HG03460 (cell line): ENCODE data around the gene TRDN.

ENCODE experiments used
- ATAC-seq: cut with Tn5 transposase; IDR thresholded peaks from one replicate; pipeline ENCODE4 v1.9.1; 2021; ENCODE audit not compliant: unreplicated experiment

Gene TRDN, protein sequence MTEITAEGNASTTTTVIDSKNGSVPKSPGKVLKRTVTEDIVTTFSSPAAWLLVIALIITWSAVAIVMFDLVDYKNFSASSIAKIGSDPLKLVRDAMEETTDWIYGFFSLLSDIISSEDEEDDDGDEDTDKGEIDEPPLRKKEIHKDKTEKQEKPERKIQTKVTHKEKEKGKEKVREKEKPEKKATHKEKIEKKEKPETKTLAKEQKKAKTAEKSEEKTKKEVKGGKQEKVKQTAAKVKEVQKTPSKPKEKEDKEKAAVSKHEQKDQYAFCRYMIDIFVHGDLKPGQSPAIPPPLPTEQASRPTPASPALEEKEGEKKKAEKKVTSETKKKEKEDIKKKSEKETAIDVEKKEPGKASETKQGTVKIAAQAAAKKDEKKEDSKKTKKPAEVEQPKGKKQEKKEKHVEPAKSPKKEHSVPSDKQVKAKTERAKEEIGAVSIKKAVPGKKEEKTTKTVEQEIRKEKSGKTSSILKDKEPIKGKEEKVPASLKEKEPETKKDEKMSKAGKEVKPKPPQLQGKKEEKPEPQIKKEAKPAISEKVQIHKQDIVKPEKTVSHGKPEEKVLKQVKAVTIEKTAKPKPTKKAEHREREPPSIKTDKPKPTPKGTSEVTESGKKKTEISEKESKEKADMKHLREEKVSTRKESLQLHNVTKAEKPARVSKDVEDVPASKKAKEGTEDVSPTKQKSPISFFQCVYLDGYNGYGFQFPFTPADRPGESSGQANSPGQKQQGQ

DNA sequence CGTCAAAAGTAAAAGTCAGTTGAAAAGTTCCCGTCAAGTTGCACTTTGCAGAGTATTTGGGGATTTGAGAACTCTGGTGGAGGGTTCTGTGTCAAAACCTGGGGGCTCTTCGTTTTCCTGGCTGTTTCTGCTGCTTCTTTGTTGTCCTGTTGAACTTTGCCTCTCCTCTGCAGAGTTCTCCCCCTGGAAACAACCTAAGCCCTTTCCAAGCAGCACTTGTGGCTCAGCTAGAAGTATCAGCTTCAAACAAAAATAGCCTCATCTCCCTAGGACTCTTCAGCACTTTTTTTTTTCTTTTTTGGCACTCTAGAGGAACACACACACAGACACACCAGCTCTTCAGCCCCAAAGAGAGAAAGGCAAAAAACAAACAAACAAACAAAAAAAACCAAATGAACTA lies at the start of gene TRDN:
Gene TRDN (minus strand): TSS at position 169 of the 400 bp plus-strand sequence. CDS start 175 bp downstream, outside the sequence.
- ATAC-seq: no peak

DNA sequence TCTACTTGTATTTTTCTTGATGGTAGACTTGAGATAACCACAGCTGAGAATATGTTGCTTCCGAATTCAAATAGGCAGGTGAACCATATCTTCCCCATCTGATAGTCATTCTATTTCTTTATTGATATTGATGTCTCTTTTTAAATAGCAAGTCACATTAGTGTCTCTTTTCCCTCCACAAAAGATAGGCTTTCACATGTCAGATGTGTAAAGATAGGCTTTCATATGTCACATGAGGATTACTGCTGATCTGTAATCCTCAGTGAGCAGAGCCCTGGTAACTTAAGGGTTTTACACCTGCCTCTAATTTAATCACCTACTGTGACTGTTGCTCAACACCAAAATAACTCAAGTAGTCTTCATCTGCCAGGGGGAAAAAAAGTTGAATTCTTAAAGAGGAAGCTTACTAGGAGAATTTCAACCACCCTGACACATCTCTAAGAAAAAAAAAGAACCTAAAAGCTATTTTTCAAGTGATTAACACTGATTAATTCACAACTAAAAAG lies 45.3 kb upstream of the TRDN start:
- ATAC-seq: no peak

DNA sequence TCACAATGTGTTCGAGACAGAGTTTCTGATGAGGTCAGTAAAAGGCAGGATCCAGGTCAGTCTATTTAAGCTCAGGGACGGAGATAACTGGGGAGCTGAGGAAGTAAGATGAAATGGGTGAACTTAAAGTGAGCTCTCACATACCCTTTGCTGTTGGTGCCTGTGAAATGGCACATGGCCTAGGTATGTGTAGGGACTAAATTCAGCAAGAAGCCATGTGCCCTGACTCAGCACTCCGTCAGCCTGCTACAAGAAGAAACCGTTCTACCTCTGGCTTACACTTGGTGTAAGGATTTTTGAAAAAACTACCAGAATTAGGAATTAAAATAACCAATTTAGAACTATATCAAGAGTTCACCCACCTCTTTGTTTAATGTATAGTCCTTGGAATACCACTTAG lies 41.1 kb upstream of the TRDN start:
- ATAC-seq: no peak

DNA sequence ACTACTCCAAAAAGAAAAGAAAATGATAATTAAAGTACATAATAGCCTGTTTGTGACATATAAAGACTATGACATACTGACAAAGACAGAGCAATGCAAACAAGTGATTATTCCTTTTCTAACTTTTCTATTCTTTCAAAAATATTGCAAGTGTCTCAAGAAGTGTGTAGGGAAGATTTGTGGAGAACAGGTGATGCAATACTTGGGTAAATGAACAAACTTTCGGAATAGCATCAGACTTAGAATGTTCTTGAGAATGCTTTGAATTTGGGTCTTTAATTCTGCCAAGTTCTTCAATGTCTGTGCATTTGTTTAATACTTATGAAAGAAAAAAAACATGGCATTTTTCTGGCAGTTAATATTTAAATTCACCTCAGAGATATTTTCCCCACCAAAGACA lies 40.0 kb upstream of the TRDN start:
- no peak for ATAC-seq

DNA sequence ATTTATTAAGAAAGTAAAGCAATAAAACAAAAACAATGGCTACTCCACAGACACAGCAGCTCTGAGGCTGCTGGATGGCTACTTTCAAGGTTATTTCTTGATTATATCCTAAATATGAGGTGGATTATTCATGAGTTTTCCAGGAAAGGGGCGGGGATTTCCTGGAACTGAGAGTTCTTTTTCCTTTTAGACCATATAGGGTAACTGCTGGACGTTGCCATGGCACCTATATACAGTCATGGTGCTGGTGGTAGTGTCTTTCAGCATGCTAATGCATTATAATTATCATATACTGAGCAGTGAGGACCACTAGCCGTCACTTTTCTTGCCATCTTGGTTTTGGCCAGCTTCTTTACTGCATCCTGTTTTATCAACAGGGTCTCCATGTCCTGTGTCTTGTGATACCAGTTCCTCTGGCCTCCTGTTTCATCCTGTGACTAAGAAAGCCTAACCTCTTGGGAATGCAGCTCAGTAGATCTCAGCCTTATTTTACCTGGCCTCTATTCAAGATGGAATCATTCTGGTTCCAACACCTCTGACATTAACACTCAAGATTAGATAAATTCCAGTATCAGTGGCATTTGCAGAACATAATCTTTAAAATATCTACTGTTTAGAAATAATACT lies 32.3 kb upstream of the TRDN start:
- no peak for ATAC-seq

DNA sequence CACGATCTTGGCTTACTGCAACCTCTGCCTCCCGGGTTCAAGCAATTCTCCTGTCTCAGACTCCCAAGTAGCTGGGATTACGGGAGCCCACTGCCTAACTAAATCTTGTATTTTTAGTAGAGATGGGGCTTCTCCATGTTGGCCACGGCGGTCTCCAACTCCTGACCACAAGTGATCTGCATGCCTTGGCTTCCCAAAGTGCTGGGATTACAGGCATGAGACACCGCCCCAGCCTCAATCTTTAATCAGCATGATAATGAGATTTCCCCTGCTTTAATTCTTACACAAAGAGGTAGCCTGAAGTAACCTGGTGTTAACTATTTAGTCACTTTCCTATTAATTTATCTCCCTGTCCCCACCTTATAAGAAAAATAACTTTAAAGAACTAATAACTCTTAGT lies 31.3 kb upstream of the TRDN start:
- no peak for ATAC-seq

DNA sequence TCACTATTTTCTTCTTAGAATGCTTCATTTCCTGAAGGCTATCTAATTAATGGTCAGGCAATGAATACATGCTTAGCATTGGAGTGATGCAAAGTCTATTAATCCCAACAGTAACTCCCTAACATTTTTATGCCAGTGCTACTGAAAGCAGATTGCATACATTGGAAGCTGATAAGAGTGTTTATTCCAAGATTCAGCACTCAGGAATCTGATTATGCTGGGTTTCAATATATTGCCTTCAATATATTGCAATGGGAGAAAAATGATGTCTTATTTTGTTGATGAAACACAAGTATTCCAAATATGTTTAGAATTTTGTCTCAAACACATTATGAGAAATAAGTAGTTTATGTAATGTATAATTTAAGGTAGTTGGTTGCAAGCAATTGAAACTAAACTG lies 26.7 kb upstream of the TRDN start:
- ATAC-seq: no peak

DNA sequence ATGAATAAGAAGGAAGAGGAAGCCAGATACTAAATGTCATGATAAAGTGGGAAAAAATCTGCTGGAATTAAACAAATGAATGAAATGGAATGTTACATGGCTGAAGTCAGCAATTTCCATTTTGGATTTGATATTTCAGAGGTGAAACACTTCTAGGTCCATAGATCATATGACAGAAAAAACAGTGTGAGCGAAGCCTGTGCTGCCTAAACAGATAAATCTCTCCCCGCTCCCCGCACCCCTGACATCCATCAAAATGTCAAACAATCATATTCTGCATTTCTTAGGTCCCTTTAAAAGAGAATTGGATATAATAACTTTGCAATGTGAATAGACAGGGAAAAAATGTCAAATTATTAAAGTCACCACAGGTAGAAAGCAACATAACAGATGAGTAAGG lies 26.0 kb upstream of the TRDN start:
- no peak for ATAC-seq

DNA sequence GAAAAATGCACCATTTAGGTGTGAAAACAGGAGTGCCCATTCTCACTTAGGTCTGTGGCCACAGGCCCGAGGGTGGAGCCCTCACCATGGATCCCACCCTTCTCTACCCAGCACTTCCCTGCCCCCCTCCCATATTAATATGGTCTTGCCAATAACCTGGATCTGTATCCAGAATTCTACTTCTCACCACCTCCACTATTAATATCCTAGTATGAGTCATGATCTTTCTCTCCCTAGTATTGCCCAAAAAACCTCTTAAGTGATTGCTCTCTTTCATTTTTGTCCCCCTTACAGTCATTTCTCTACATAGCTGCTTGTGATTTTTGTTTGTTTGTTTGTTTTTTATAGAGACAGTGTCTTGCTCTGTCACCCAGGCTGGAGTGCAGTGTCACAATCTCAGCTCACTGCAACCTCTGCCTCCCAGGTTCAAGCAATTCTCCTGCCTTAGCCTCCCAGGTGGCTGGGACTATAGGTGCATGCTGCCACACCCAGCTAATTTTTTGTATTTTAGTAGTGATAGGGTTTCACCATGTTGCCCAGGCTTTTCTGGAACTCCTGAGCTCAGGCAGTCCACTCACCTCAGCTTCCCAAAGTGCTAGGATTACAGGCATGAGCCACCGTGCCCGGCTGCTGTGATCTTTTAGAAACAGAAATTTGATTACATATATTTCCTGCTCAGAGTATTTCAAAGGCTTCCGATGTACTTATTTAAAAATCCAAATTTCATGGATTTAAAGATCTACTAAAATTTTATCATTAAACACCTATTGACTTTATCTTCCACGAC lies 24.5 kb upstream of the TRDN start:
- no peak for ATAC-seq

DNA sequence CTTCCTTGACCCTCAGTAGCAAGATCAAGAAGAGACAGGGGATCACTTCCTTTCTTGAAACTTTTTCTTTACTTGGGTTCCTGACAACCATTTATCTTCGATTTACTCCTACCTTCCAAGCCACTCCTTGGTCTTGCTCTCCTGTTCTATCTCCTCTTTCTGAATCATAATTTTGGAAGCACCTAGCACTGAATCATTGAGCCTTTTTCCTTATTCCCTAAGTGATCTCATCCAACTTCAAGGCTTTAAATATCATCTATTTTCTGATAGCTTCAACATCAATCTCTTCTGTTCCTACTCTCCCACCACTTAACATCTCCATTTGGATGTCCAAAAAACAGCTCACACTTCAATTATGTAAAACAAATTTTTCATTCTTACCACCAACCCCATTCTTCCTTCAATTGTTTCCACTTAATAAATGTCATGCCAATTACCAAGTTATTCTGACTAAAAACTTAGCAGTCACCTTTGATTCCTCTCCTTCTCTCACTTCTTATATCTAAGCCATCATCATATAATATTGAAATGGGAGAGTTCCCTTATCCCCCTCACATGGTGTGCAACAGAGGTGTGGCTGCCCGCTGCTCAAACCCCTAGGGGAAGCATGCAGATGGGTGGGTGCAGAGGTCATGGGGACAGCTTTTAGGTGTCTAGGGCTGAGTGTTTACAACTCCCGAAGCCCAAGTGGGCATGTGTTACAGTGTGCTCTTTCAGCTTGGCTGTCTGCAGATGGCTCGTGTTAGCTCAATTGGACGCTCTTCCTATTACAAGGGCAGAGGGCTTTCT lies 23.4 kb upstream of the TRDN start:
- no peak for ATAC-seq

DNA sequence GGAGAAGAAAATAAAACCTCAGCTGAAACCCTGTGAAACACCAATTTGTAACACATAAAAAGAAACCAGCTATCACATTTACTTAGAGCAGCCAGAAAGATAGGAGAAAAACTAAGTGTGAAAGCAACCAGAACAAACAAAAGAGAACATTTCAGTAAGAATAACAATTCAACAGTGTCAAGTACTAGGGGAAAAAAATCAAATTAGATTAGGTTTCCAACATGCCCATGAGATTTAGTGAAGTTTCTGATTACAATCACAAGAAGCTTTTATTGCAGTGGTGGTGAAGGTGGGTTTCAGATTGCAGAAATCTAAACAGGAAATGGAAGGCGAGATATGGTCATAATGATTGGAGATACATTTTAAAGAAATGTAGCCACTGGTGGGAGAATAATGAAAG lies 22.1 kb upstream of the TRDN start:
- ATAC-seq: no peak

DNA sequence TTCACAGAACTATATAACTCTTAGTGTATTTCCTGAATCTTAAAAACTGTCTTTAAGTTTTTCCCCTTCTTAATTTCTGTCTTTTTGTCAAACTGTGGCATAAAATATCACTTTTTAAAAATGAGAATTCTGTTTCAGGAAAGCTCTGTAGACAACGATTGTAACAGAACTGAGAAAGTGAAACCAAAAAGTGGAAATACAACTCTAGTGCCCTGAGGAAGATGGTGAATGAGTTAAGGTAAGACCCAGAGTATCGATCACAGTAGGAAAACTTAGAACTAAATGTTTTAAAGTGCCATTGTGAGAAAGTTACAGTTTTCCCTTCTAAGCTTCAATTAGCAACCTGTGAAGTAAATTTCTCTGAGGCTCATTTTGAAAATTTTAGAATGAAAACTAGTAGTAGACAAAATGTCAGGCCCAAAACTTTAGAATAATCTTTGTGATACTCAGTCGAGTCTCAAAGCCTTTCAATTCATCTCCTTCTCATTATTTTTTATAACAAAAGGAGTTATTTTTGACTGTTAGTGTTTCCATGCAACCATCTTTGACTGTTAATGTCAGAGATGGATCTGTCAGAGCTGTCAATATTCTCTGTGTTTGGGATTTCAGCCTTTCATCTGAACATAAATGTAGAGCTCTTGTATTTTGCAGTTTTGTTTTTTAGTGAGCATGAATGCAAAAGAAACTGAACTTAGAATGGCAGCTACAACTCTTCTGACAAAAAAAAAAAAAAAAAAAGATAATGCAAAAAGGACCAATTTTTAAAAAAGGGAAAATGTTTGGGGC lies 19.0 kb upstream of the TRDN start:
- ATAC-seq: peak; percentile 78

DNA sequence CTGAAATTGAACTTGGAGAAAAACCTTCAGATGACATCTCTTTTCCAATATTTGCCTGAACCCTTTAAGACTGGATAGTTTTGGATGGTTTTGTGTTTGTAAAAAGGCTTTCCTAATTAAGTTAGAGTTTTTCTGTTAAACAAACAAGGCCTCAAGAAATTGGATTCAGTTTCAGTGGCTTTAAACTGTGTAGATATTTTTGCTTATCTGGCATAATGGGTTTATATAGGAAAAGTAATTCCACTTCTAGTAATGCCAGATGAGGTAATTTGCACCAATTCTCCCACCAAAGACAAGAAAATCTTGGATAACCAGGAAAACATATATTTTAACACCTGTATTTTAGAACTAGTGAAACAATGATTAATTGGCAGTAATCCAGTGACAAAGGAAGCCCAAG lies 12.0 kb upstream of the TRDN start:
- ATAC-seq: no peak

DNA sequence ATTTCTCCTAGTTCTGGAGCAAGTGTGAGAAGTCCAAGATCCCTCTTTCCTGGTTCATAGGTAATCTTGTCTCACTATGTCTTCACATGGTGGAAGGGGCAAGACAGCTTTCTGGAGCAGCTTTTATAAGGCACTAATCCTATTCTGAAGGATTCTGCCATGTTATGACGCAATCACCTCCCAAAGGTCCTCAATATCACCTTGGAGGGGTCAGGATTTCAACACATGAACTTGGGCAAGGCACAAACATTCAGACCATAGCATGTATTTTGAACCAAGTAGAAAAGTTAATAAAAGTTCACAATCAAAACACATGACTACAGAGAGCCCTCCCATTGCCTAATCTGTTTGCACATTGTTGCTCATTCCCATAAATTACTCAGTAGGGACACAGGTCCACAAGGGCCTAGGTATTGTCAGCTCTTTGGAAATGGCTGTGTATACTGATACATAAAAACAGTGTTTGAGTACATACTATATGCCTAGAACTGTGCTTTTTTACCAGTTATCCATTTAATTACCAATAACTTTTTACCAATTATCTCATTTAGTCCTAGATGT lies 11.3 kb upstream of the TRDN start:
- ATAC-seq: no peak

DNA sequence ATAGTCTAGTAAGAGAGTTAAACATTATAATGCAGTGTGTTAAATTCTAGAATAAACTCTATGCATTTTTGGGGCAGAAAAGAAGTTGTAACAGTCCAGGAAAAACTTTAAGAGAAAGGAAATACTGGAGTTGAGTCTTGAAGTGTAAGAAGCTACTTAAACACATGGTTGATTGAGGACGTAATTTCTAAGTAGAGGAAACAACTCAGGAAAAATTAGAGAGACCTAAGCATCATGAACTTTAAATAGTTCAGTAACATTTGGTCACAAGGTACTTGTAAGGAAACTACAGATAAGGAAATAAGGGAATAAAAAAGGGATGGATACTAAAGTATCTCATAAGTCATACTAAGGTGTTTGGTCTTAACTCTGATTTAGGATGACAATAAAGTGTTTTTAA lies 4.7 kb upstream of the TRDN start:
- ATAC-seq: no peak

DNA sequence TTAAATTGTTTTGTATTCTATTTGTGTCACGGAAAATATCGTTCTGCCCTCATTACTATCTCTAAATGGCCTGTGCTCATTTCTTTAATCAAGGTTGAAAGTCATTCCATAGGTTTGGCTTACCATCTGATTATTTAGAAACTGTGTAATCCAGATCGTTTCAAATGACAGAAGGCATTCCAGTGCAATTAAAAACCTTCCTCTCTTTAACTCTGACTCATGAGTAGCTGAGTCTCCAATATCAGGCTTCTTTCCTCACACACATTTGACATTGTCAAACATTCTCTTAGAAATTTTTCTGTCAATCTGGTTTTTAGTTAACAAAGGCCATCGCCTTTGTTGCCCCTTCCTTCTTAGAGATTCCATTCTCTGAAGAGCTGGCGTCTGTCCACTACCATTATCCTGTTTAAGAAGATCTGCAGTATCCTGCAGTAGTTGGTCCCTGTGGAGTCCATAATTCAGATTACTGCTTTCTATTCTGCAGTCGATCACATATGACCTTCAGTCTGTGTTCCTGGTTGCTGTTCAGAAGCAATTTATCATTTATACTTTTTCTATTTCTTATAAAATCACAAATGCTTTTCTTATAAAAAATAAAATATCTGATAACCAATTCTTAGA lies 3.9 kb upstream of the TRDN start:
- ATAC-seq: no peak

DNA sequence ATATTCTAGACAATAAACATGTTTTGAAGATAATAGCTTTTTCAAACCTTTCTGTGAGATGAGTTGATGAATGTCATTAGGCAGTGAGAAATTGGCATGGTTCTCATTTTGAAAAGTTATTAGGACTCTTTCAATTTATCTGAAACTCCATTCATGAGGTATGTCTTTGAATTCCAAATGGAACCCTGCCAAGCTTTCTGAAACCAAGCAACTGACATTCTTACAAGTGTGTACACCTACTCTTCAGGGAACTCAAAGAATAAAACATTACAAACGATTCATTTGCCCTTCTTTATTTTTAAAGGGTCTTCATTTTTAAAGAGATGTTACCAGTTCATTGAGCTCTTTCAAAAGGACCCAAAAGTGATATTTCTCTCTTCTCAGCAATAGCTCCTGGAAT lies 2.1 kb upstream of the TRDN start:
- ATAC-seq: no peak

DNA sequence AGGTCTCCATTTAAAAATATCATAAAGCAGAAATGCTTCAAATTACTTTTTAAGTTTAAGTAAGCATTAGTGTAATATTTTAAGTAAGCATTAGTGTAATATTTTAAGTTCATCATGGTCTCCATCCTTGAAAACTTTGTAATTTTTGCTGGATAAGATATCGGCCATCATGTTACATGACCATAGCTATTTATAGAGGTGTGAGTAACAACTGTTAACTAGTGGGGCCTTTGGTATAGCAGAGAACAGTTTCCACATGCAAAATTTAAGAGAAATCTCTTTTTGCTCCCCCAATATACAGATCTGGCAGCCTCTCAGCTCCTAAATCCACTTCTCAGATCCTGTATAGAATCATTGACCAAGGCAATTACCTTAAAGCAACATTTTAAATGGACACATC lies 468 bp downstream of the TRDN start:
- no peak for ATAC-seq

DNA sequence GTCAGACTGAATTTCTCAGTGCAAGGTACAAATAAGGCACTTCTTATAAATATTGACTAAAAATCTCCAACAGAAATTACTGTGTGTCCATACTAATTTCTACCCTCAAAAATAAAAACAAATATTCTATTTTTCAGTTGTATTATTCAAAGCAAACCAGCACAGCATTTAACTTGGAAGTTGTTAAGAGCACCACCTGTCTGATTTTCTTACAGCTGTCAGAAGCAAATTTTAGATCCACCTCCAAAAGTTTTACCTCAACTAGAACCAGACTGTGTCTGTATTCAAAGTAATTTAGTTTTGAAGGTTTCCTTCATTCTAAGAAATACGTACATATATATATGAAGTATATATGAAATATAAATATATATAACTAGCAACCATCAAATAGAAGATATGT lies 1.2 kb downstream of the TRDN start:
- ATAC-seq: no peak
